Fibroblast of lung (primary cell): ENCODE results near the gene XXYLT1.

ENCODE experiments used
- CTCF ChIP-seq, 2 donors: IDR thresholded peaks in 1 of 2; conservative IDR thresholded peaks in 1 of 2; 1 replicate in 1 of 2; 2 replicates in 1 of 2; pipeline ENCODE4 v1.5.1; 2011 to 2012; ENCODE audit warnings: low read length in 2 of 2, control low read depth in 1 of 2, inconsistent platforms in 1 of 2, low read depth in 1 of 2, mild to moderate bottlenecking in 1 of 2
- EZH2 ChIP-seq: IDR thresholded peaks from 2 replicates; pipeline ENCODE4 v1.5.1; 2012; ENCODE audit warnings: low read length, control low read depth, mild to moderate bottlenecking; ENCODE audit errors: missing control alignments

GRCh38 chr3:195093731-195094130, 177.2 kb downstream of the XXYLT1 start:
- TF ChIP-seq CTCF (conservative IDR thresholded peaks at IDR 0.05 in 1 of 2, IDR thresholded peaks at IDR 0.05 in 1 of 2; ENCODE audit: low read depth in 1 of 2, low read length in 2 of 2) (no peak), EZH2 (no peak)
